NCI-H1417 treated with DMSO at 0.1 percent for 48 hours (cell line): Measurements from ENCODE around the gene BEND7.
"Not testable (repeated sequence)": the region's sequence is repeated elsewhere in the genome, so short reads cannot be mapped to it uniquely, and the experiment has no call there.

Experiments
- DNase-seq: peaks from one replicate; lab custom pipeline; 2025; lab: John Stamatoyannopoulos, UW

Gene BEND7, protein sequence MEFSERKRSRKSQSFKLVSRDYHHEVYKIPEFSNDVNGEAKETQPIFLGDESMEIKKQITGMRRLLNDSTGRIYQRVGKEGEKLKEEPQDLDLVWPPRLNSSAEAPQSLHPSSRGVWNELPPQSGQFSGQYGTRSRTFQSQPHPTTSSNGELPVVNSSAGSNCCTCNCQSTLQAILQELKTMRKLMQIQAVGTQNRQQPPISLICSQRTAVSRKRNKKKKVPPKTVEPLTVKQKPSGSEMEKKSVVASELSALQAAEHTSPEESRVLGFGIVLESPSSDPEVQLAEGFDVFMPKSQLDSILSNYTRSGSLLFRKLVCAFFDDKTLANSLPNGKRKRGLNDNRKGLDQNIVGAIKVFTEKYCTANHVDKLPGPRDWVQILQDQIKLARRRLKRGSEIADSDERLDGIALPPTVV

DNA sequence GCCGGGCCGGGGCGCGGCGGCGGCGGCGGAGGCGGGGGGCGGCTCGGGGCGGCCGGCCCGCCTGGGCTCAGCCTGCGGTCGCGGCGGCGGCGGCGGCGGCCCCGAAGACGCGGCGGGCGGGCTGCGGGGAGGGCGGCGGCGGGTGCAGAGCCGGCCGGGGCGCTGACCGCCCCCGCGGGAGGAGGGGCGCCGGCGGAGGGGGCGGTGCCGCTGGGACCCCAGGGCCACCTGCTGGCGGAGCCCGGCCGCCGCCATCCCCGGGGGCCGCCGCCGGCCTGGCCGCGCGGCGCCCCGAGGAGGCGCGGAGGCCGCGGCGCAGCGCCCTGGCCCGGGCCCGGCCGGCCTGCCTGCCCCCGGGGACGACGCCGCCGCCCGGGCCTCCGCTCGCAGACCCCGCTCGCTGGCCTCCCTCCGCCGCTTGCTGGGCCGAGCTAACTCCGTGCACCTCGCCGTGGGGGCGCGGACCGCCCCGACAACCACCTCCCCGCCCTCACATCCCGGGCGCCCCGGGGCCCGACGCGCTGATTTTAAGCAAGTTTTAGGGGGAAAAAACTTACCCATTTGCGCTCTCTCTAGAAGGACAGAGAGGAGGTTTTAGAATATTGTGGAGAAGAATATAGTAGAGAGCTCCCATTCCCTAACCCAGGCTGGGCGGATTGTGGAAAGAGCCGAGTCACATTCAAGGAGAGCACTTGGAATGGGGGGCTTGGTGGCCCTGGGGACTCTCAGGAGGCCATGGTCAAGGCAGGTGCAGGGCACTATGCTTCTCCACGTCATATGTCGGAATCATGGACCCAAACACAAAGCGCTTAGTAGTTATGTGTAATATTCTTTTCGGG is at the start of gene BEND7:
Gene BEND7 (minus strand): TSS at position 140 of the 839 bp plus-strand sequence. CDS start 481 bp downstream, outside the sequence.
- no peak for DNase-seq

DNA sequence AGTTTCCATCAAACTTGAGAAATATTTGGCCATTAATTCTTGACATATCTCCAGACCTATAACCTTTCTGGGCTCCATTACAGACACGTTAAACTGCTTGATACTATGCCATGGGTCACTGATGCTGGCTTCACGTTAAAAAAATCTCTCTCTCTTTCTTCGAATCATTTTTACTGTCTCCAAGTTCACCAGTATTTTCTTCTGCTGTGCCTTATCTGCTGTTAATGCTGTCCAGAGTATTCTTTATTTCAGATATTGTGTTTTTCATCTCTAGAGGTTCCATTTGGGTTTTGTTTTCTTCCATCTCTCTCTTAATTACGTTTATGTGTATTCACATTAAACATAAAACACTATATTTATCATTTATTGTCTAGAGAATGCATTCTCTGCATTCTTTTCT is 45.1 kb upstream of the BEND7 start:
- DNase-seq: no peak

DNA sequence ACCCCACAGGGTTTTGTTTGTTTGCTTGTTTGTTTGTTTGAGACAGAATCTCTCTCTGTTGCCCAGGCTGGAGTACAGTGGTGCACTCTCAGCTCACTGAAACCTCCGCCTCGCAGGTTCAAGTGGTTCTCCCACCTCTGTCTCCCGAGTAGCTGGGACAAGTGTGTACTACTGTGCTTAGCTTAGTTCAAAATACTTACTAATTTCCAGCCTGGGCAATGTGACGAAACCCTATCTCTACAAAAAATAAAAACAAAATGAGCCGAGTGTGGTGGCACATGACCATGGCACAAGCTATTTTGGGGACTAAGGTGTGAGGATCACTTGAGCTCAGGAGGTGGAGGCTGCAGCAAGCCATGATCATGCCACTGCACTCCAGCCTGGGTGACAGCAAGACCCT is 42.7 kb upstream of the BEND7 start:
- no peak for DNase-seq

DNA sequence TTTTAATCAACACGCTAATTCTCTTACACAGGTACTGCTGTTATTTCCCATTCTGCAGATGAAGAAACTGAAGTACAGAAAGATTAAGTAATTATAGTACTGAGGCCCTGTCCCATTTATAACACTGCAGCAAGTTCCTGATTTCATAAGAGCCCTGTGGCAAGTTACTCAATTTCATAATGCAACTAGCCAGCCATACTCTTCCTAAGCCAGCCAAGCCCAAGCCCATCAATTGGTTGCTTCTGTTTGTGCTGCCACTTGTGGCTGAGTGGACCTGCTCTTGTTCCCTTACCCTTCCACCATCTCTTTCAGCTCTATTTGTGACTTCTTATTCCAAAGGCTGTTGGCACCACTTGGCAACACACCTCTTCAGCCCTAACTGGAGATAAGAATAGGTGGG is 38.2 kb upstream of the BEND7 start:
- DNase-seq: no peak

DNA sequence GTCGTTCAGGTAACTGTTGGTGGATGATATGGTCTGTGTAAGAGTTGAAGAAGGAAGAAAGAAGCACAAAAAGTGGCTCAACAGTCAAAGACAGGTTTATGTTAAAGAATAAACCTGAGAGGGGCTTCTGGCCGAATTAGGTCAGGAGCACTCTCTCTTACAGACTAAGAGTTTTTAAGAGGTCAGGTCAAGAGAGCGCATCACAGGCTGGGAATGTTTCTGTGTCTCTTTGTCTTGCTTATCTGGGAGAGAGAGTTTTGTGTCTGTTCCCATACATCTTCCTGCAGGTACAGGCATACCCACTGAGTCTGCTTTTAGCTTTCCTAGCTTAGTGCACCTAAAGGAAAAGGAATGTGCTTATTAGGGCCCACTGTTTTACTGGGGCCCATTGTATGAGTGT is 35.8 kb upstream of the BEND7 start:
- DNase-seq: no peak

DNA sequence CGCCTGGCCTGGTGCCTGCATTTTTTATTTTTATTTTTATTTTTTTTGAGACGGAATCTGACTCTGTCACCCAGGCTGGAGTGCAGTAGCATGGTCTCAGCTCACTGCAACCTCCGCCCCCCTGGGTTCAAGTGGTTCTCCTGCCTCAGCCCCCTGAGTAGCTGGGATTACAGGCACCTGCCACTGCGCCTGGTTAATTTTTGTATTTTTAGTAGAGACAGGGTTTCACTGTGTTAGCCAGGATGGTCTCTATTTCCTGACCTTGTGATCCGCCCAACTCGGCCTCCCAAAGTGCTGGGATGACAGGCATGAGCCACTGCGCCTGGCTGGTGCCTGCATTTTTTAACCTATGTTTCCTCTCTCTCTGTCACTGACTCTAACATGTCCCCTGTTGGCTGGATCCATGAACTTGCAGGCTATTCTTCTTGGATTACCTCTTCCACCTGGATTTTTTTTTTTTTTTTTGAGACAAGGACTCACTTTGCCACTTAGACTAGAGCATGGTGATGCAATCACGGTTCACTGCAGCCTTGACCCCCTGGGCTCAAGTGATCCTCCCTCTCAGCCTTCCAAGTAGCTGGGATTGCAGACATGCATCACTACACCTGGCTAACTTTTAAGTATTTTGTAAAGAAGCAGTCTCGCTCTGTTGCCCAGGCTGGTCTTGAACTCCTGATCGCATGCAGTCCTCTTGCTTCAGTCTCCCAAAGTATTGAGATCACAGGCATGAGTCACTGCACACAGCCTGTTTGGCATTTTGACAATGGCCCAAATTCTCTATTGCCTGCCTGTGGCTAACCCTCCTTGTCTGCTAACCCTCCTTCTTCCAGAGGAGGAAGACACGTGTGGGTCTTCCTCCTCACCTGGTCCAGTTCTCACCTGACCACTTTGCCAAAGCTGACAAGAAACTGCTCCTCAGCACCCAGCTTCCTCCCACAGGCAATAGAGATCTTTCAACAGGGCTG is 34.9 kb upstream of the BEND7 start:
- DNase-seq: no peak

- DNase-seq: no peak
Observed at GRCh38 chr10:13560597-13560996, 31.8 kb upstream of the BEND7 start.

GRCh38 chr10:13559124-13559700 is 30.4 kb upstream of the BEND7 start:
- DNase-seq: no peak

GRCh38 chr10:13555884-13556510 is 27.2 kb upstream of the BEND7 start:
- no peak for DNase-seq

- no peak for DNase-seq
Observed at GRCh38 chr10:13550802-13551201, 22.0 kb upstream of the BEND7 start.

DNA sequence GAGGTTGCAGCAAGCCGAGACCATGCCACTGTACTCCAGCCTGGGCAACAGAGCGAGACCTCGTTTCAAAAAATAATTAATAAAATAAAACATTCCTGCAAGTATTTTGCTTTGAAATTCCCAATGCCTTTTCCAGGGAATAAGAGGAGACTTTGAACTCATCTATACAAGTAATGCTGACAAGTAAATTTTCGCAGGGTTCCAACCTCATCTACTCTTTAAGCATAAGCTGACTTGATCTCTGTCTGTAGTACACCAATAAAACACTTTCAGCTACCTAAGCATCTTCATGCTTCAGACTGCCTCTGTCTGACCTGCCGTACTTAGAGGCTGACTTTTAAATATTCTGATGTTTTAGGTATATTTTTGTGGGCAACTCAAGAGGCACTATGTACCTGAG is 13.7 kb upstream of the BEND7 start:
- no peak for DNase-seq

- DNase-seq: not testable (repeated sequence)
Observed at GRCh38 chr10:13537985-13538384, 9.2 kb upstream of the BEND7 start.

DNA sequence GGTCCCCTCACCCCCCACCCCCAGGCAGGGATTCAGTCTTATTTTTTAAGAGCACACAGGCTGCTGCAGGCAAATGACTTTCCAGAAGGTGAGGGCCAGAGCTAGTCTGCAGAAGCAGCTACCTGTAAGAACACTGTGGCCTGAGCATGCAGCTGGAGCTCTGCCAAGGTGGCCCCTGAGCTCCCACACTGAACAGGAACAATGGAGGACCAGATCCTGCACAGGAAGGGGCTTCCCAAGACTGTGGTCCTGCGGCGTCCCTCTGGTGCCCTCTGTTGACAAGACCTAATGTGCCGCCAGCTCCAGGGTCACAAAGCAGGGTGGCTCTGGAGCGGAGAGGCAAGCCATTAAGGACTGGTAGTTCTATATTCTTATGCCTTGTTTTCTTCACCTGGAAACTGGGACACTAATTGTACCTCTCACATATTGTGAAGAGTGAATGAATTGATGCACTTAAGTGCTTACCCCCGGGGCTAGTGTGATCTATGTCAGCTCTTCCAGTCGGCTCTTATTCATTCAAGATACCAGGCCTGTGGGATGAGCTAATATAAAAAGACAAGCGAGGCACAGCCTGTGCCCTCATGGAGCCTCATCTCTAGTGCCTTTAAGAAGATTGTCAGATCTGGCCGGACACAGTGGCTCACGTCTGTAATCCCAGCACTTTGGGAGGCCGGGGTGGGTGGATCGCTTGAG is 8.0 kb upstream of the BEND7 start:
- DNase-seq: peak; percentile 14

DNA sequence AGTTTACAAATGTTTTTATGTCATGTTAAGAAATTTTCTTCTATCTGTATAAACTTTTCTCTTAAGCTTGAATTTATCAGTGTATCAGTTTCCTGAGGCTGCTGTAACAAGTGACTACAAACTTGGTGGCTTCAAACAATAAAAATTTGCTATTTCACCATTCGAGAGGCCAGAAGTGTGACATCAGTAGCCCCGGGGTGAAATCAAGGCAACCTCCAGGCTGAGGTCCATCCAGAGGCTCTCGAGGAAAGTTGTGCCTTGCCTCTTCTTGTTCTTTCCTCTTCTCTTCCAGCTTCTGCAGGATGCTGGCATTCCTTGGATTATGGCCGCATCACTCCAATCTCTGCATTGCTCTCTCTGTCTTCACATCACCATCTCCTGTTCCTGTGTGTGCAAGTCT is 6.5 kb upstream of the BEND7 start:
- DNase-seq: no peak

DNA sequence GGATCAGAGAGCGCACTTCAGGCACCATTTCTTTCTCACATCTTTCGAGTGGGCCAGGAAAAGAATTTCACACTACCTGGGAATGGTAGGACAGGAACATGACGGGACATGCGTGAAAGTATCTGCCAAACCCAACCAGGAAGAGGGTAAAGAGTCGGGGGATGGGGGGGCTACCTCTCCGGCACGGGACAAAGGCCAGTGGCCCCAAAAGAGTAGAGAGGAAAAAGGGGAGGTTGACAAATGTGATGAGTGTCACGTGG is 830 bp upstream of the BEND7 start:
- no peak for DNase-seq

DNA sequence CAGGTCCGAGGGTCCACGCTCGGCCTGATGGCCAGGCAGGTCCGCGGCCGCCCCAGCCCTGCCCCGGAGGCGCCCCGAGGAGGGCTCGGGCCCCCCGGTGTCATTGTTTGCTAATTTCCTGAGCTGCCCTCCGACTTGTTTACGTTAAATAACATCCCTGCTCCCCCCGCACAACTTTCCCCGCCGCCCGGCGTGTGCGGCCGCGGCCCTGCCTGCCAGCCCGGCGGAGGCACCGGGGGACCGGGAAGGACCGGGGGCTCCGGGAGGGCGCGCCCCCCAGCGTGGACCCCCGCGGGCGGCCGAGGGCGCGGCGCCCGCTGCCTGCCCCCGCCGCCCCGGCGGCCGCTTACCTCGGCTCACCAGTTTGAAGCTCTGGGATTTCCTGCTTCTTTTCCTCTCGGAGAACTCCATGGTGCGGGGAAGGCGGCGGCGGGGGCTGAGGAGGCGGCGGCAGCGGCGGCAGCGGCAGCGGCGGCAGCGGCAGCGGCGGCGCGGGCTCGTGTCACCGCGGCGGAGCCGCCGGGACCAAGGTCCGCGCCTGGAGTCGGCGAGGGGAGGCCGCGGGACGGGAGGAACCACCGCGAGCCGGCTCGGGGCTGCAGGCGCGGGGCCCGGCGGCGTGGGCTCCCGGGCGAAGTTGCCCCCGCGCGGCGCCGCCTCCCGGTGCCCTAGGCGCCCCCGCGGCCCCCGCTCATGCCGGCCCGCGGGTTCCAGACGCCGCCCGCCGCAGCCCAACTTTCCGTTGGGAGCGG is 515 bp downstream of the BEND7 start:
- DNase-seq: no peak

GRCh38 chr10:13527864-13528122 is 1.0 kb downstream of the BEND7 start:
- DNase-seq: no peak

DNA sequence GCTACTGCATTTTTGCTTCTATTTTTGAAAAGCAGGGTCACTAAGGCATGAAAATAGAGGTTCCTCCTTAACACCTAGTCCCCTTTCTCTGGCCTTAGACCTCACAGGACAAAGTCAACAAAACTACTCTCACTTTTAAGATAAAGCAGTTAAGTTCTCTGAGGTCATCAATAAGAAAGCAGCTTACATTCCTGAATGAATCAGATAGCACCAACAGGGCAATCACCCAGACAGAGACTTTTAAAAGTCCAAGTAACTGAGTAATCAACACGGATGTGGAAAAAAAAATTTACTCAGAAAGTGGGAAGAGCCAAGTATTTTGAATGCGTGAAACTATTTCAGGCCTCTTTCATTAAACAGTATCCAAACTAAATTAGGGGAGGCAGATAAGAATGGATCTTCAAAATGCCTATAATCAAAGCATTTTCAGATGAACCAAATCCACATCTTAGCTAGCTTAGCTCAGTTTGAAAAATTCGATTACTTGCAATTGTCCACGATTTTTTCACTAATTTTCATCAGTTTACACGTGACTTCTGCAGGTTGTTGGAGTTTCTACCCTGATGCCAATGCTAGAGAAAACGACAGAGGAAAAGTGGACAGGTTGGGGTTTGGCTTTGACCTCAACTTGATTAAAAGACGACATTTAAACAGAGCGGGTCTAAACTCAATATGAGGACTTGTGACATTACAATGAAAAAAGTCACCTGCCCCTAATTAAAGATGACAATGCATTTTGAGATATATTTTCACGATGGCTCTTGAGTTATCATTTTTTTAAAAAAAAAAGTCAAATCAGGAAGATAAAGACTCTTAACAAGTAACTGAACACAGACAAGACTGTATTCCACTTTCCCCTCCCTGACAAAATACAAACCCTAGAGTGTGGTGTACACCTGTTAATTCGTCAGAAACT is 1.6 kb downstream of the BEND7 start:
- DNase-seq: no peak

GRCh38 chr10:13525663-13526062 is 3.2 kb downstream of the BEND7 start:
- DNase-seq: no peak
